Choroid plexus epithelial cell (primary cell): ENCODE results near the gene BMP5.
"Not testable (repeated sequence)": the region's sequence is repeated elsewhere in the genome, so short reads cannot be mapped to it uniquely, and the experiment has no call there.

Source experiments
- DNase-seq: peaks from one replicate; pipeline ENCODE4 v3.0.0-alpha.2; 2010; ENCODE audit warnings: low read depth
- H3K4me3 ChIP-seq: 2 replicates; pipeline ENCODE4 v1.5.1; 2011; ENCODE audit warnings: low read depth, mild to moderate bottlenecking, control low read depth, low read length, moderate library complexity
- TF ChIP-seq, protein P1 (sequence below): conservative IDR thresholded peaks from 2 replicates; pipeline ENCODE4 v1.5.1; 2011; ENCODE audit warnings: low read depth, mild to moderate bottlenecking, control low read depth, inconsistent platforms, low read length, moderate library complexity

The BMP5 gene

GRCh38 chr6:55913228-55914195 lies 38.1 kb upstream of the BMP5 start:
- no peak overlapping the region for H3K4me3 ChIP-seq
- TF ChIP-seq, protein P1, sequence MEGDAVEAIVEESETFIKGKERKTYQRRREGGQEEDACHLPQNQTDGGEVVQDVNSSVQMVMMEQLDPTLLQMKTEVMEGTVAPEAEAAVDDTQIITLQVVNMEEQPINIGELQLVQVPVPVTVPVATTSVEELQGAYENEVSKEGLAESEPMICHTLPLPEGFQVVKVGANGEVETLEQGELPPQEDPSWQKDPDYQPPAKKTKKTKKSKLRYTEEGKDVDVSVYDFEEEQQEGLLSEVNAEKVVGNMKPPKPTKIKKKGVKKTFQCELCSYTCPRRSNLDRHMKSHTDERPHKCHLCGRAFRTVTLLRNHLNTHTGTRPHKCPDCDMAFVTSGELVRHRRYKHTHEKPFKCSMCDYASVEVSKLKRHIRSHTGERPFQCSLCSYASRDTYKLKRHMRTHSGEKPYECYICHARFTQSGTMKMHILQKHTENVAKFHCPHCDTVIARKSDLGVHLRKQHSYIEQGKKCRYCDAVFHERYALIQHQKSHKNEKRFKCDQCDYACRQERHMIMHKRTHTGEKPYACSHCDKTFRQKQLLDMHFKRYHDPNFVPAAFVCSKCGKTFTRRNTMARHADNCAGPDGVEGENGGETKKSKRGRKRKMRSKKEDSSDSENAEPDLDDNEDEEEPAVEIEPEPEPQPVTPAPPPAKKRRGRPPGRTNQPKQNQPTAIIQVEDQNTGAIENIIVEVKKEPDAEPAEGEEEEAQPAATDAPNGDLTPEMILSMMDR: no peak
- no peak for DNase-seq

GRCh38 chr6:55910466-55910865 lies 35.1 kb upstream of the BMP5 start:
- not testable (repeated sequence) for DNase-seq, H3K4me3 ChIP-seq

DNA sequence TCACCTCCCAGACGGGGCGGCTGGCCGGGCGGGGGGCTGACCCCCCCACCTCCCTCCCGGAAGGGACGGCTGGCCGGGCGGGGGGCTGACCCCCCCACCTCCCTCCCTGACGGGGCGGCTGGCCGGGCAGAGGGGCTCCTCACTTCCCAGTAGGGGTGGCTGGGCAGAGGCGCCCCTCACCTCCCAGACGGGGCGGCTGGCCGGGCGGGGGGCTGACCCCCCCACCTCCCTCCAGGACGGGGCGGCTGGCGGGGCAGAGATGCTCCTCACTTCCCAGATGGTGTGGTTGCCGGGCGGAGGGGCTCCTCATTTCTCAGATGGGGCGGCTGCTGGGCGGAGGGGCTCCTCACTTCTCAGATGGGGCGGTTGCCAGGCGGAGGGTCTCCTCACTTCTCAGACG lies 34.5 kb upstream of the BMP5 start:
- not testable (repeated sequence) for H3K4me3 ChIP-seq, DNase-seq

- TF ChIP-seq, protein P1: no peak
- DNase-seq: peak; percentile 53
- H3K4me3 ChIP-seq: no peak overlapping the region
Measured at GRCh38 chr6:55902796-55903195, 27.4 kb upstream of the BMP5 start.

- H3K4me3 ChIP-seq: no peak overlapping the region
- TF ChIP-seq, protein P1: no peak
- no peak for DNase-seq
Measured at GRCh38 chr6:55901765-55902270, 26.4 kb upstream of the BMP5 start.

GRCh38 chr6:55898342-55898741 lies 23.0 kb upstream of the BMP5 start:
- no peak overlapping the region for H3K4me3 ChIP-seq
- peak; percentile 71 for DNase-seq
- TF ChIP-seq, protein P1: no peak

- DNase-seq: peak; percentile 62
- H3K4me3 ChIP-seq: no peak overlapping the region
Measured at GRCh38 chr6:55897346-55897745, 22.0 kb upstream of the BMP5 start.

More at GRCh38 chr6:55897346-55897745, 22.0 kb upstream of the BMP5 start:
- TF ChIP-seq, protein P1: no peak
